H1 (cell line): ENCODE results near the gene XRRA1. TPM values are rescaled to one million over a fixed set of nuclear protein-coding genes. Genes with fewer than 3 reads are reported as not detected.

ENCODE experiments used
- CEBPB ChIP-seq: IDR thresholded peaks from 2 replicates; pipeline ENCODE4 v1.6.1; 2012; ENCODE audit warnings: low read depth, low read length
- EZH2 ChIP-seq: fragments of 200-600 bp; sonication (generic); IDR thresholded peaks from 2 replicates; pipeline ENCODE4 v1.7.1; 2012; ENCODE audit warnings: low read depth, mild to moderate bottlenecking, moderate library complexity, low read length, inconsistent platforms; ENCODE audit not compliant: severe bottlenecking
- HDAC6 ChIP-seq: IDR thresholded peaks from one replicate; pipeline ENCODE4 v1.7.1; 2012; ENCODE audit warnings: low read depth, mild to moderate bottlenecking, inconsistent platforms, low read length, moderate library complexity
- SP2 ChIP-seq: IDR thresholded peaks from 2 replicates; pipeline ENCODE4 v1.6.1; 2012; ENCODE audit warnings: mild to moderate bottlenecking, low read length, inconsistent platforms
- SRF ChIP-seq: IDR thresholded peaks from 2 replicates; pipeline ENCODE4 v1.6.1; 2011; ENCODE audit warnings: mild to moderate bottlenecking, low read depth, low read length, moderate library complexity
- TBP ChIP-seq: IDR thresholded peaks from 2 replicates; pipeline ENCODE4 v1.6.1; 2011; ENCODE audit warnings: low read depth, low read length, improper control_type of control experiment
- ZNF274 ChIP-seq: IDR thresholded peaks from 2 replicates; pipeline ENCODE4 v1.7.0; 2012; ENCODE audit warnings: low read length, borderline replicate concordance; ENCODE audit errors: extremely low read depth
- polyA plus RNA-seq, 7 experiments: library from polyadenylated mRNA; depleted of rRNA in 3 of 7; stranded (reverse) in 5 of 7; unstranded in 2 of 7; fragments of >200 nt in 5 of 7; fragments of 200-250 nt in 2 of 7; gene quantifications; 1 replicate in 5 of 7; 2 replicates in 1 of 7; 4 replicates in 1 of 7; pipeline versions ENCODE4 v1.2.1 to v1.2.3, GENCODE V29; 2011 to 2013; ENCODE audit warnings: missing spikeins in 2 of 7, mixed read lengths in 2 of 7
- total RNA-seq: library from RNA; stranded (reverse); fragmentation: NEBNext Ultra II Directional; extraction: Animal tissue kit (Norgen Biotek cat#: 25700); gene quantifications from 2 replicates; pipeline ENCODE4 v1.2.1, GENCODE V29; 2021

Gene XRRA1
- total and polyA plus RNA-seq, 2 of the 8 experiments (the other 6 are each of a cell fraction or from before 2014, with no cell fraction given): 2.1 to 7.1 TPM

DNA sequence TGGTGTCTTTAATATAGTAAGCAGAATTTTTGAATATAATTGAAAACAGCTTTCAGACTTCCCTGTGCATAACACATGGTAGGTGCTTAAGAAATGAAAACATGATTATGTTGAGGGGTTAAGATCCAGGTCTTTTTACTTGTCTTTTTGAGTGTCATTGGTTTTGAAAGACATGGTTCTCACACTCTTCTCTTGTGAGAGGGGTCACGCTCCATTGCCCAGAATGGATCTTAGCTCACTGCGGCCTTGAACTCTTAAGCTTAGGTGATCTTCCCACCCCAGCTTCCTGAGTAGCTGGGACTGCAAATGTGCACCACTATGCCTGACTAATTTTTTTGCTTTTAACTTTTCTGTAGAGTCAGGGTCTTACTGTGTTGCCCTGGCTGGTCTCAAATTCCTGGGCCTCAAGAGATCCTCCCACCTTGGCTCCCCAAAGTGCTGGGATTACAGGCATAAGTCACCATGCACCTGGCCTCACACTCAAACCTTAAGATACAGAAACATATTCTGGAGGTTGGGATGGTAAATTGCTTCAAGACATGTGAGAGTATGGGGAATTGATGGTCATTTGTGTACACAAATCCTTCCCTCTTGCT, 1.6 kb upstream of the XRRA1 start (continued):
- no peak for TF ChIP-seq CEBPB
- no peak for TF ChIP-seq EZH2
- no peak for TF ChIP-seq SRF
- no peak for TF ChIP-seq HDAC6
- no peak for TF ChIP-seq SP2
- TF ChIP-seq TBP: no peak
- TF ChIP-seq ZNF274: no peak
